Pulmonary artery endothelial cell (primary cell): ENCODE measurements around the gene ATP10B. TPM values are rescaled to one million over a fixed set of nuclear protein-coding genes. Genes with fewer than 3 reads are reported as not detected.
"Not testable (repeated sequence)": the region's sequence is repeated elsewhere in the genome, so short reads cannot be mapped to it uniquely, and the experiment has no call there.

ENCODE experiments used
- DNase-seq: peaks from one replicate; pipeline ENCODE4 v3.0.0-alpha.2; 2011; ENCODE audit warnings: low read depth, low spot score
- total RNA-seq: library from RNA; depleted of rRNA; stranded (reverse); fragments of >200 nt; gene quantifications from 2 replicates; pipeline ENCODE4 v1.2.3, GENCODE V29; 2014

Gene ATP10B
- total RNA-seq, 1 donor from 2014 or later = not detected

DNA sequence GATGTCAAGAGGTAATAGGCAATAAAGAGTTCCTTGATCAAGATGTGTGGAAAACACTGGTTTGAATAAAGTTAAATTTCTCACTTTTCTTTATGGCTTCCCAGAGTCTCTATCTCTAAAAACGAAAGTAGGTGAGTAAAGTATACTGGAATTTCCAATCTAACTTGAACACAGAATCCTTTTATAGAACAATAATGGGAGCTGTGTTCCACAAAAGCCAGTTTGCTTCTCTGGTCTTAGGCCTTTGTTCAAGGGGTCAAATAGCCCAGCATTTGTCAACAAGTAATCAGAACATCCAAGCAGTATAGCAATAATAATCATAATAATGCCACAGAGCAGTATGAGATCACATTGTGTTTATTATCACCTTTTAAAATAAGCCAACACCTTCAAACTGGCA is 20.2 kb downstream of the ATP10B start:
- DNase-seq = no peak

DNA sequence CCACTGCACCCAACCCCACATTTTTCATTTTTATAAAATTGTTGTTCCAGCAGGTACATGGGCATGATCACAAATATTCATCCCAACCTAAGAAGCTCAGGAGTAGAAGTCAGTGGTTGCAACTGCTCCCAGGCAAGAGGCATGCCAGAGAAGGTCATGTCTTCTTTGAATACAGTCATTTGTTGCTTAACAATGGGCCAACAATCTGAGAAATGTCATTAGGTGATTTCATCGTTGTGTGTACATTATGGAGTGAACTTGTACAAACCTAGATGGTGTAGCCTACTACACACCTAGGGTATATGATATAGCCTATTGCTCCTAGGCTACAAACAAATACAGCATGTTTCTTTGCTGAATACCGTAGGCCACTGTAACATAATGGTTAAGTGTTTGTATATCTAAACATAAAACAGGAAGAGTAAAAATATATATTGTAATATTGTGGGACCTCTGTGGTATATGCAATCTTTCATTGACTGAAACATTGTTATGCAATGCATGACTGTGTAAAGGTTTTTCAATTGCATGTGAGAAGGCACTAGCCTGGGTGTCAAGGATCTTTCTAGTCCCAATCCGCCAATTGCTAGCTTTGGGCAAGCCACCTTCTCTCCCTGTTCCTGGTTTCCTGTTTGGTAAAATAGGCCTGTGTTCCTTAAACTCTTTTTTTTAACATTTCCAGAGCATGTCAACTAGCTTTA is 27.6 kb downstream of the ATP10B start:
- no peak for DNase-seq

DNA sequence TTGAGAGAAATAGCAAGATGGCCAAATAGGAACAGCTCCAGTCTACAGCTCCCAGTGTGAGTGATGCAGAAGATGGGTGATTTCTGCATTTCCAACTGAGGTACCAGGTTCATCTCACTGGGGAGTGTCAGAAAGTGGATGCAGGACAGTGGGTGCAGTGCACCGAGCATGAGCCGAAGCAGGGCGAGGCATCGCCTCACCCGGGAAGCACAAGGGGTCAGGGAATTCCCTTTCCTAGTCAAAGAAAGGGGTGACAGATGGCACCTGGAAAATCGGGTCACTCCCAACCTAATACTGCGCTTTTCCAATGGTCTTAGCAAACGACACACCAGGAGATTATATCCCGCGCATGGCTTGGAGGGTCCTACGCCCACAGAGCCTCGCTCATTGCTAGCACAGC is 39.0 kb downstream of the ATP10B start:
- not testable (repeated sequence) for DNase-seq

DNA sequence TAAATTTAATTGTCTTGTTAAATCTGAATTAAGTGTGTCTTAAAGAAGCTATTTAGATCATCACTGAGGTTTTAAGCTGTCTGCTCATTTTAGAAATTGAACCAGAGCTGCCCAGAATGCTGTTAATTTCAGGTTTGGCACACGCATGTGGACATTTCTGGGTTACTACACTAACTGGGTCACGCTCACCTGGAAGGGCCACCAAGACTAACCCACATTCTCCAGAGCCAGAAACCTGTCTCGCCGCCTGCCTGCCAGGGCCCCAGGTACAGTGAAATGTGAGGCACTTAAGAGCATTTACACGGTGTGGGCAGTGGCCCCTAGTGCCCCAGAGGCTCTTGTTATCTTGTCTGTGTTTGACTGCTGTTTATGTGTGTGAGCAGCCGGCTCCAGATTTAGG is 46.6 kb downstream of the ATP10B start:
- DNase-seq = no peak

DNA sequence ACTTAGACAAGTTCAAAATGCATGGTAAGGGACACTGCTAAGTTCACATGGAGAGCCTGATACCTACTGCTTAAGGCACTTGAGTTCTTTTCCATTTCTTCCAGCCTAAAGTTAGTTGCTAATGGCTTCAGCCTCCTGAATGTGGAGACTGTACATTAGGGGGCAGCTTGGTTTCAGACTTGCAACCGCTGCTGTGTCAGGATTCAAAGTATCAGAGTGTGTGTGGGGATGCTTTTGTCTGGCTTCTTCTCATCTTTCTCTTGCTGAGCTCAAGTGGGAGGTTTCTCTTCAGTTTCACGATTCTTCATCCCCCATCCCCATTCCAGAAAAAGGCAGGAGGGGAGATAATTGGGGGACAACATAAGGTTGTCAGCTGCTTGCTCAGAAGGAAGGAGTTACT is 49.4 kb downstream of the ATP10B start:
- no peak for DNase-seq

DNA sequence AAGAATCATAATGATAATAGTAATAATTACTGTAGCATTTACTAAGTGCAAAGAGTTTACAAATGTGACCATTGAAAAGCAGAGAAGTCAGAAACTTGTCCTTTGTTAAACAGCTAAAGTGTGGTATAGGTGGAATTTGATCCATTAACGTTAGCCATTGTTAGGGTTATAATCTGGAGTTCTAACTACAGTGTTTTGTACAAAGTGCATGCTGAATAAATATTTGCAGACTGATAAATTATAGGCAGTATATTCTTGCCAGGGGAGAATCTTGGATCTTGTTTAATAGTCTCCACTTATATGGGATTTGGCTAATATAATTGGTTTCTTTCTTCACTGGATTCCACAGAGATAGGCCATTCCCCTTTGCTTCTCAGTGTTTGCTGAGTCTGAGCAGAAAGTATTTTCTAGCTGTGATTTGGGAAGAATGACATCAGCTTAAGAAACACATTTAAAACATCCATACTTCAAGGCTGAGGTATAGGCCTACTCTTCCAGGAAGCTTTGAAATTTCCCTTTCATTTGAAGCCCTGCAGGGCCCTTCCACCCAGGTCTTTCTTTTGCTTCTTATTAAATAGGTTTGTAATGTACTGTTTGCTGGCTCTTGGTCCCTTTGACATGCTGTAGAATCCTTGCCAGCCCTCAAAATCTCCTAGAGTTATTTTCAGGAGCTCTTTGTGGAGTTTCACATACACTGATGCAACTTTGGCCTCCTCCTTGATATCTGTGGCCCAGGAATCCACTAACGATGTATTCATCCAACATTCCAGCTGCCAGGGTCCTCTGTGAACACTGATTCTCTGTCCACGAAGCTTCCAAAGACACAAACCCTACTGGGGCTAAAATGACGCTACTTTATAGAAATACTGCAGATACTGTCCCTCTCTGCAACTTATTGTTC is 51.4 kb downstream of the ATP10B start:
- DNase-seq = no peak

DNA sequence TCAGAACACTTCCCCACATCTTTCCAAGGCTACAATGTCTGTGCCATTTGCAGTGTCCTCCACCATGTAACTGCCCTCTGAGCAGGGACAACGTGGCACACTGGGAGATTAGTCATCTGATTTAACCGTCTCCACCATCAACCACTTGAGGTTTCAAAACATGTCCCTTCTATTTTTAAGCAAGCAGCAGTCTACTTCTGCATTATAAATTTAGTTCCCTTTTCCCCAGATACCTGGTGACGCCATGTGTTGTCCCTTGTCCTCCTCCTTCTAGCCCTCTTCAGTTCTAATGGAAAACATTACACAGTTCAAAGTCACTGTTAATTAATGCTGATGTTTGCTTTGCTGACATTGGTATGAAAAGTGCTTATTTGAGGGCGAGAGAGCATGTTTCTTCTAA is 52.8 kb downstream of the ATP10B start:
- no peak for DNase-seq

DNA sequence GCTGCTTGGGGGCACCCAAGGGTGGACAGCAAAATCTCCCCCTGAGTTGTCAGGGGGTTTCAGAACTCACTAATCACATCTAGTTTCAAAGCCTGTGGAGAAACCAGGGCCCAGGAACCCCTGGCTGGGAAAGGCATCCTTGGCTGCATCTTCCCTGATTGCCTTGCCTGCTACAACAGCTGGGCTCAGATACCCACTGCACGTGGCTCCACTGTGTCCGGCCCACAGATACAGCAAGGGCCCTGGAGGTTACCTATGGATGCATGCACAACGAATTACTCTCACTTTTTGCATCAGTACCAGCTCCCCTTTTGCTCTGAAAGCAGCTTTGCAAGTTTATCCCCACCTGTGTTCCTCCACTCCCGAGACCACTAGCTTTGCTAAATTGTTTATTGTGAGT is 55.0 kb downstream of the ATP10B start:
- no peak for DNase-seq

DNA sequence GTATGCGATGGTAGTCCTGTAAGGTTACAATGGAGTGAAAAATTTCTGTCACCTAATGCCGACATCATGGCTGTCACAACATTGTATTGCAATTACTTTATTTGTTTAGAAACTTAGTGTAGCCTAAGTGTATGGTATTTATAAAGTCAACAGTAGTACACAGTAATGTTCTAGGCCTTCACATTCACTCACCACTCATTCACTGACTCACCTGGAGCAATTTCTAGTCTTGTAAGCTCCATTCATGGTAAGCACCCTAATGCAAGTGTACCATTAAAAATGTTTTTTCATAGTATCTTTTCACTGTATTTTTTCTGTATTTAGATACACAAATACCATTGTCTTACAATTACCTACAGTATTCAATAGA is 58.5 kb downstream of the ATP10B start:
- no peak for DNase-seq

DNA sequence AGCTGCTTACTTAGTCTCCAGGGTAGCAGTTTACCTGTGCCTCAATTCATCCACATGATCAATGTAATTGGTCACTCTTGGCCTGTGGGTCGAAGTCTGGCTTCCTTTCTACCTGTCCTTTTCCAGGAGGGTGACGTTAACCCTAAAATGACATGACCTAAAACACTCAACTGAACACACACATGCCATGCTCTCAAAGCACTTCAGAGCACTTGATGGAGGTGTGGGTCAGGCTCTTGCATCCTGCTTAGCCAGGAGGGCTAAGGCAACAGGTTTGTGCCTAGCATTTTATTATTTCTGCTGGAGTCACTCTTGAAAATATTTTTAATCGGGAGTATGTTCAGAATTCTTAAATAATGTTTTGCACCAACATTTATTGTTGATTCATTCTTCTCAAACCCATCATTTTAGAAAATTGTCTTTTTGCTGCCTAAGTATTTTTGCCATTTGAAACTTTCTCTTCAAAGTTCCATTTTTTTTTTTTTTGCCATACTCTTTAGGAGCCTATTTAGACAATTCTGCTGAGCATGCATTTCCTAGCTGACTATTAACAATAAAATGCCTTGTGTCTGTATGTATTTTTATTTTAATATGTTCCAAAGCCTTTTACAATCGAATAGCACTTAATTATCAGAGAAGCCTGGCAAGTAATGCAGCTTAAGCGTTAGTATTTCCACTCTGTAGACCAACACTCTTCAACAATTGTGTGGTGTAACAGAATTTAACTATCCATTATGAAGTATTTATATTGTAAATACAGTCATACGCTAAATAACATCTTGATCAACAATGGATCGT is 59.1 kb downstream of the ATP10B start:
- no peak for DNase-seq

DNA sequence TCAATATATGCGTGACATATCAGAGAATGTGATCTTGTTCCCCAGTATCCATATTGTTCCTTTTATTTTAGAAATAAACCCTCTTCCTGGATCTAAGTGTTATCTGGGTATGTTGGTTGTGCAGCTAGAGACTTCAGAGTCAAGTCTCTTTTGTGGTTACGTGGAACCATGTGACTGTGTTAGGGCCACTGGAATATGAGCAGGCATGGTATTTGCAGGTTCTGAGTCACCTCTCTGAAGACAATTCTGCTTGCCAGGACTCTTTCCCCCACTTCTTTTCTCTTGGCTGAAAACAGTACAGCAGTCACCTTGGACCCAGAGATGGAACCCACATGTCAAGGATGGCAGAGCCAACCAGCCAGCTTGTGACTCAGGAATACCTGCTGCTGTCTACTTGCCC is 59.7 kb downstream of the ATP10B start:
- DNase-seq = no peak

DNA sequence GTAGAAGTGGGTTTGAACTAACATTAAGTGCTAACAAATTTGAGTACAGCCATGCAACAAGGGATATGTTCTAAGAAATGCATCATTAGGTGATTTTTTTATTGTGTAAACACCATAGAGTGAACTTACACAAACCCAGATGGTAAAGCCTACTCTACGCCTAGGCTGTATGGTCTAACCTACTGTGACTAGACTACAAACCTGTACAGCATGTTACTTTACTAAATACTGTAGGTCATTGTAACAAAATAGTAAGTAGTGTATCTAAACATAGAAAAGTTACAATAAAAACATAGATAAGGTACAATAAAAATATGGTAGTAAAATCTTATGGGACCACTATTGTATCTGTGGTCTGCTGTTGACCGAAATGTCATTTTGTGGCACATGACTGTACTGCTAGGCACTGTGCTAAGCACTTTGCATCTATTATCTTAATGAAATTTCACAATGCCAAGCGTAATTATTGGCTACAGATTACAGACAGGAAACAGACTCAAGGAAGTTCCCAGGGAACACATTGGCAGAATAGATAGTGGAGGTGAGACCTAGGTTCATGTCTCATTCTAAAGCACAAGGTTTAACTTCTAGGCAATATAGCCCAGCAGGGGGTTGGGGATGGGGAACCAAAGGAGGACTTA is 62.7 kb downstream of the ATP10B start:
- no peak for DNase-seq

DNA sequence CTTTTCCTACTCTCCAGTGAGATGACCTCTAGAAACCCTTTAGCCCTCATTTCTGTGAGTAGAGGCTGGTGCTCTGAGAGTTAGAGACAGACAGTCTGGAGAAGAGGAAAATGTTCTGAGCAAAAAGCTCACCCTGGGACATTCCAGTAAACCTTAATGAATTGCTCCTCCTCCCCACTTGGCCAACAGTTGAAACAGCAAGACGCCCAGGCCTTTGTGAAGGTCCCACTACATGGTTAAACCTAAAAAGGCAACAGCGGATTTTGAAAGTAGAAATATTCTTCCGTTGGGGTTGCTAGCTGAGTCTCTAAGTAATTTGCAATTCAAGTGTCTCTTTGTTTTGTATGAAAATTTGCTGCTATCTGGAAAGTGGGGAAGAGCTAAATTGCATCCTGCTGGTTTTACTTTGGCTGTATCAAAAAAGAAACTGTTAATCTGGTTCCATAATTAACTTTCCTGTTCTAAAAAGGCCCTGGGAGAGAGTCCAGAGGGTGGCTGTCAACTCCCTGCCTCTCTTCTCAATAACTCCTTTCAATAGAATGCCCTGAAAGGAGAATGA is 63.8 kb downstream of the ATP10B start:
- no peak for DNase-seq

DNA sequence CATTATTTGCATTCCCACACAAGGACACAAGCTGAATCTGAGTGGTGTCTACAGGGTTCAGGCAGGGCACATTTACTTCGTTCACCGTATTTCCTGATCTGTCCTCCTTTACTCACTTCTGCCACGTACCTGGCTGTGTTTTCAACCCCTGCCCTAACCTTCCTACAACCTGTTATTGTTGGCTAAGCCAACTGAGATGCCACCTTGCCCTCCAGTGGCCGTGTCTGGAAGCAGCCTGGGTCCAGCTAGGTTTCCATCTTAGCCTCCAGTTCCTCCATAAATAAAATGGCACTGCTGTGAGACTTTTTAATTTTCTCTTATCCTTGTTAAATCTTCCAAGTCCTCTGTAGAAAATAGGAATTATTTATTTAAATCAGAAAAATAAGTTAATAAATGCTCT is 64.8 kb downstream of the ATP10B start:
- no peak for DNase-seq

DNA sequence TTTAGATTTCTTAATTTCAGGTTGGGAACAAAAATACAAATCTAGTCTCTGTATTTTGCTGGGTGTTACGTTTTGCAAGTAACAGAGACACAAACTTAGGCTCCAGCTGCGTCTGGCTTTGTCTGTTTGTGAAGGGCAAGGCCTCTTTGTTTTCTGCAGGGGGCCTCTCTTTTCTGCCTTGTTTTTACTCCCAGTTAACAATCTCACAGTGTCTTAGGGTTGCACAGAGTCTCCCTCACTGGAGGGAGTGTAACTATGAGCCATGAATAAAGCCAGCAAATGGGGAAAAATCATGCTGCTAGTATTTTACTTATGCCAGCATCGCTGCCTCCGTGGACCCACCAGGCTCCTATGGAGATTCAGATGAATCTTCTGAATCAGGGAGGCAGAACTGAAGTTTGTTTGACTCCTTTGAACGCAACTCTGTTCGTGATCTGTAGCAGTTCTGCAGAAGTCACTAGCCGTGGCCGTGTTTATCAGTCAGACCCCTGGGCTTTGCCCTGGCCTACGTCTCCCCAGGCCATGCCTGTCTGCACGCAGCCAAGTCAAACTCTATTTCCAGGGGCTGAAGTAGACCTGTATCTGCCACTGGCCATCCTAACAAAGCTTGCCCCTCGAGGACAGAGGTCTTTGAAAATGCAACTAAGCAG is 77.2 kb downstream of the ATP10B start:
- DNase-seq = no peak

DNA sequence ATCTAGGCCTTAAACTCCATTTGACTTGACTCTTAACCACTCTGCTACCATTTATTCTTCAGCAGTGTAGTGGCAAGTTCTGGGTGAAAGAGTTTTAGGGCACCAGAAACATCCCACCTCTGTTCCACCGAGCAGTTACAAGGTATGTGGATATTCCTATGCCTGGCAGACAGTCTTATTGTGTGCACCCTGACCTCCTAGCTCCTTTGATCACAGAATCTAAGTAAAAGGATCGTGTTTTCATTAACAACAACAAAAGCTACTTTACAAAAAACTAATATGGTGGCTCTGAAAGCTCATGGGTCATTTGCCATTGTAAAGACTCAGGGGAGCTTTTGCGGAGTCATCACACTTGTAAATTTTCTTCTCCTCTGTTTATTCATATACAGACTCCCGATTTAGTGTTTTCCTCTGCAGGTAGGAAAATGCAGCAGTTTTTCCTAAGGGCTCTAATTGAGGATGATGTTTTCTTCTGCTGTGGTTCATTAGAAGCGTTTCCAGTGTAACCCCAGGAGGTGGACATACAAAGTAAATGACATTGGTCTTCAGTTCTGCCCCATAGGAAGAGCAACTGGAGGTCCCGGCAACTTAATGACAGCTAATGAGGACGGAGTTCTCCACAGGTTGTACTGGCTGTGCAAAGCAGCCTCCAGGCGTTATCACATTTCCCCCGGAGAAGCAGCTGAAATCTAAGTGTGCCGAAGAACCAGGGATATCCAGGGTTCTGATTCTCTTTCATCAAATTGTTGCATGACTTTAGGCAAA is 78.2 kb downstream of the ATP10B start:
- DNase-seq = no peak

DNA sequence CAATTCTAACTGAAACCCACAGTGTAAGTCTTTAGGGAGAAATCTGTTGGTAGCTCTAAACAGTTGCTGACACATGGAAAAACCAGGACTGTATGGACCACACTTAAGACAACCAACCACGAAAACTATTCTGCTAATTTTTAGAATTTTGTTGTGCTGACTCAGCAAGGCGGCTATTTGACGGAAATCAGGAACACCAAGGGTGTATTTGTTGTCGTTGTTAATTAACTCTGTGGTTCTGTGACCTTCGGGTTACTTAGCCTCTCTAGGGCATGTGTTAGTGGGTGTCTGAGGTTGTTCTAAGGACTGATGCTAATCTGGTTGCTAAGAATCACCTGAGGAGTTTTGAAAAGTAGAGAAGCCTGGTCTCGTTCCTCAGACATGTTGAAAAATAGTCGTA is 79.2 kb downstream of the ATP10B start:
- no peak for DNase-seq

DNA sequence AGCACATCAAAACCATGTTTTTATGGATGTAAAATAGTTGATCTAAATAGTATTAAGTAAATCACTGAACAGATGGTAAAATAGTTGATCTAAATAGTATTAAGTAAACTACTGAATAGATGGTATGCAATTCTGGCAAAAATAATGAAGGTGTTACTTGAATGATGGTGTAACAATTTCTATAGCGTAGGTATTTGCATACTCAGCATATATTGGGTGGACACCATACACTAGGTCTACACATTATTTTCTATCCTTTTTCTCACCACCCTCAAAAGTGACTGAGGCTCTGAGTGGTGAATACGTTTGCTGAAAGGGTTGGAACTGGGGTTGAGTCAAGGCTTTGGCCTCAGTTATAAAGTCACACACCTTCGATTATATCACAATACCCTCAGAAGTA is 81.3 kb downstream of the ATP10B start:
- no peak for DNase-seq

DNA sequence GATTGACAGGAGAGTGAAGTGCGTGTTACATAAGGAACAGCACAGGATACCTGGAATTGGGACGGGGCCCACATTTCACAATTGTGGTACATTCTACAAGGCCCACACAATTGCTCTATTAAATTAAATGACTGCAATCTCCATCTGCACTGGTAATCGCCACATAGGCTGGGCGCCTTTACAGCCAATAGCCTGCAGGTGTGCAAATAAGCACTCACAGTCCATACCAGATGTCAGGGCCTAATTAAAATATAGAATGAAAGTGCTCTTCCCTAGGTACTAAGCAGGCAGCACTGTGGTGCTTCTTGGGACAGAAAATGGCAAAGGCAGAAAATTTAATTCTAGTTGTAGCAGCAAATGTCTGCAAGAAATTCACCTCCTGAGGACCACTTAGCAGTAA is 82.7 kb downstream of the ATP10B start:
- no peak for DNase-seq

DNA sequence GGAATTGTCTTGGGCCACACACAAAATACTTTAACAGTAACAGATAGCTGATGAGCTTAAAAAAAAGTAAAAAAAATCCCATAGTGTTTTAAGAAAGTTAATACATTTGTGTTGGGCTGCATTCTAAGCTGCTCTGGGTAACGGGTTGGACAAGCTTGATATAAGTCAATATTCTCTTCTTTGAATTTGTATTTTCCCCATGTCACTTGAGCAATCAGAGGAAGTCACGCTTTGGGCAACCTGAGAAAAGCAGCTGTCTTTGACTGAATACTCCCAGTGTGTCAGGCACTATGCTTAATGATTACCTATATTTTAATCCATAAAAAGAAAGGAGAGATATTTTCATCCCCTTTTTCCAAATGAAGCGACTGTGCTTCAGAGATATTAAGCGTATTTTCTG is 84.9 kb downstream of the ATP10B start:
- no peak for DNase-seq
